Cardiac fibroblast (primary cell): ENCODE measurements around the gene FADS3.

Experiments used
- DNase-seq, 2 donors: peaks; one replicate each; pipeline versions ENCODE4 v3.0.0 to v3.0.0-alpha.2; 2010; ENCODE audit warnings: low read depth in 2 of 2
- H3K4me3 ChIP-seq, 2 donors: replicated peaks in 1 of 2; 1 replicate in 1 of 2; 2 replicates in 1 of 2; pipeline ENCODE4 v1.5.1; 2011; ENCODE audit warnings: low read depth in 2 of 2, low read length in 2 of 2, mild to moderate bottlenecking in 2 of 2, moderate library complexity in 1 of 2
- CTCF ChIP-seq: IDR thresholded peaks from one replicate; pipeline ENCODE4 v1.5.1; 2011; ENCODE audit warnings: low read depth, mild to moderate bottlenecking, low read length, inconsistent platforms

Gene FADS3

GRCh38 chr11:61828629-61829407 lies 62.5 kb downstream of the FADS3 start:
- peak; percentile 34 to 51 for DNase-seq
- peak; percentile 54 for TF ChIP-seq CTCF

GRCh38 chr11:61828379-61828628 lies 63.0 kb downstream of the FADS3 start:
- H3K4me3 ChIP-seq, result peak overlapping the region; percentile 73 to 96
- no peak for TF ChIP-seq CTCF
- DNase-seq, result no peak

More at GRCh38 chr11:61828629-61829407, 62.5 kb downstream of the FADS3 start:
- peak overlapping the region; percentile 73 to 96 for H3K4me3 ChIP-seq

- peak; percentile 98 for DNase-seq
- H3K4me3 ChIP-seq, result peak within 1 kb of the TSS; percentile 73 to 96
- no peak for TF ChIP-seq CTCF
These were observed 63.6 kb downstream of the FADS3 start, which contains the start of gene FADS2 for GRCh38 chr11:61827571-61828378. FADS2 (plus strand) TSS chr11:61828300; CDS start chr11:61828391, 91 bp downstream.

- DNase-seq, result no peak
- peak overlapping the region; percentile 73 to 96 for H3K4me3 ChIP-seq
- TF ChIP-seq CTCF, result no peak
These were observed 64.3 kb downstream of the FADS3 start for GRCh38 chr11:61826930-61827570.
